SK-N-SH (cell line): Measurements from ENCODE around the gene GPX2.

ENCODE experiments used
- CTCF ChIP-seq: fragments of 200-600 bp; sonication (generic); IDR thresholded peaks from 2 replicates; pipeline ENCODE4 v1.6.1; 2017; ENCODE audit warnings: antibody characterized with exemption, mild to moderate bottlenecking, moderate library complexity
- EP300 ChIP-seq, 2 experiments: IDR thresholded peaks; 2 replicates each; pipeline versions ENCODE4 v1.4.0 to v1.6.1; 2012; ENCODE audit warnings: borderline replicate concordance in 1 of 2, low read depth in 1 of 2, low read length in 1 of 2
- GATA2 ChIP-seq: sonication (generic); formaldehyde crosslinking; IDR thresholded peaks from 2 replicates; pipeline ENCODE4 v1.5.0; 2020; ENCODE audit warnings: mild to moderate bottlenecking, missing genetic modification reagents
- POLR2AphosphoS5 ChIP-seq: IDR thresholded peaks from 2 replicates; pipeline ENCODE4 v1.6.1; 2012; ENCODE audit warnings: low read depth, low read length
- RAD21 ChIP-seq: IDR thresholded peaks from 2 replicates; pipeline ENCODE4 v1.6.1; 2012; ENCODE audit warnings: mild to moderate bottlenecking, low read length
- REST ChIP-seq: IDR thresholded peaks from 2 replicates; pipeline ENCODE4 v1.6.1; 2012; ENCODE audit warnings: mild to moderate bottlenecking, low read depth, low read length, moderate library complexity
- TAF1 ChIP-seq: IDR thresholded peaks from 2 replicates; pipeline ENCODE4 v1.6.1; 2012; ENCODE audit warnings: low read depth, mild to moderate bottlenecking, low read length, moderate library complexity, borderline replicate concordance
- YY1 ChIP-seq: IDR thresholded peaks from 2 replicates; pipeline ENCODE4 v1.4.0; 2012; ENCODE audit warnings: low read depth, mild to moderate bottlenecking
- ZBTB33 ChIP-seq: IDR thresholded peaks from 2 replicates; pipeline ENCODE4 v1.4.0; 2012; ENCODE audit warnings: low read depth, borderline replicate concordance

- TF ChIP-seq EP300 (IDR thresholded peaks at IDR 0.05; ENCODE audit: borderline replicate concordance in 1 of 2, low read depth in 1 of 2, low read length in 1 of 2) (no peak), POLR2AphosphoS5 (no peak), ZBTB33 (no peak), CTCF (no peak), RAD21 (no peak), TAF1 (no peak), REST (no peak), YY1 (no peak), GATA2 (CRISPR knock-in tag) (no peak)
Observed at GRCh38 chr14:64942531-64943111, at the start of gene GPX2.
